ENCODE data around the gene SCAMP4. TPM values are rescaled to one million over a fixed set of nuclear protein-coding genes. Genes with fewer than 3 reads are reported as not detected.

SCAMP4 gene
- polyA plus RNA-seq, 1 donor from 2014 or later: 12.7 TPM

DNA sequence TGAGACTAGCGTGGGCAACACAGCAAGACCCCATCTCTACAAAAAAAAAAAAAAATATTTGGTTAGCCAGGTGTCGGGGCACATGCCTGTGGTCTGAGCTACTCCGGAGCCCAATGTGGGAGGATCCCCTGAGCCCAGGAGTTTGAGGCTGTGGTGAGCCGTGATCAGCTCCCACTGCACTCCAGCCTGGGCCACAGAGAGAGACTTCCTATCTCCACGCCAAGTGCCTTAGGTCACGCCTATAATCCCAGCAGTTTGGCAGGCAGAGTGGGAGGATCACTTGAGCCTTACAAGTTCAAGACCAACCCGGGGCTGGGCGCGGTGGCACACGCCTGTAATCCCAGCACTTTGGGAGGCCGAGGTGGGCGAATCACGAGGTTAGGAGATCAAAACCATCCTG lies 8.7 kb upstream of the SCAMP4 start:
- Histone ChIP-seq H3K4me2 (ENCODE audit: low read length) (no peak overlapping the region), H2AFZ (ENCODE audit: low read depth, low read length) (no peak overlapping the region), H3K9ac (ENCODE audit: low read length) (no peak overlapping the region), H3K9me2 (ENCODE audit: insufficient read depth, low read length) (no peaks in the 10 kb centered on the region), H3F3A (ENCODE audit: insufficient read depth, low read length, poor library complexity, severe bottlenecking) (no peaks in the 10 kb centered on the region), H4K20me1 (ENCODE audit: insufficient read depth) (no peaks in the 10 kb centered on the region), H3K9me3 (ENCODE audit: low read length) (no peaks in the 10 kb centered on the region), H3K27ac (ENCODE audit: low read length) (no peak overlapping the region), H3K36me3 (ENCODE audit: insufficient read depth, low read length) (no peaks in the 10 kb centered on the region), H3K4me3 (ENCODE audit: low read length) (no peak overlapping the region), H3K79me2 (replicated peaks; ENCODE audit: insufficient read depth, low read length) (no peaks in the 10 kb centered on the region), H3K27me3 (ENCODE audit: insufficient read depth, low read depth, low read length) (no peaks in the 10 kb centered on the region)
- TF ChIP-seq REST (IDR thresholded peaks at IDR 0.05; ENCODE audit: borderline replicate concordance): no peak
- no peak for TF ChIP-seq EP300 (conservative IDR thresholded peaks at IDR 0.05; ENCODE audit: poor library complexity, severe bottlenecking)
- no peak for TF ChIP-seq EZH2 (IDR thresholded peaks at IDR 0.05; ENCODE audit: borderline replicate concordance, insufficient read depth, low read length, poor library complexity, severe bottlenecking)

GRCh38 chr19:1901940-1902404 lies 3.2 kb upstream of the SCAMP4 start:
- no peak overlapping the region for H2AFZ ChIP-seq (ENCODE audit: low read depth, low read length)
- peaks cover 7% of the 10 kb centered on the region for H3K79me2 ChIP-seq (replicated peaks; ENCODE audit: insufficient read depth, low read length)
- TF ChIP-seq RAD21 (conservative IDR thresholded peaks at IDR 0.05): no peak
- H3K9me2 ChIP-seq (ENCODE audit: insufficient read depth, low read length): no peaks in the 10 kb centered on the region
- no peaks in the 10 kb centered on the region for H4K20me1 ChIP-seq (ENCODE audit: insufficient read depth)
- H3K9ac ChIP-seq (ENCODE audit: low read length): no peak overlapping the region
- no peaks in the 10 kb centered on the region for H3K27me3 ChIP-seq (ENCODE audit: insufficient read depth, low read depth, low read length)
- no peaks in the 10 kb centered on the region for H3K9me3 ChIP-seq (ENCODE audit: low read length)
- no peak overlapping the region for H3K4me3 ChIP-seq (ENCODE audit: low read length)
- no peaks in the 10 kb centered on the region for H3F3A ChIP-seq (ENCODE audit: insufficient read depth, low read length, poor library complexity, severe bottlenecking)
- H3K27ac ChIP-seq (ENCODE audit: low read length): no peak overlapping the region
- H3K4me2 ChIP-seq (ENCODE audit: low read length): no peak overlapping the region
- no peaks in the 10 kb centered on the region for H3K36me3 ChIP-seq (ENCODE audit: insufficient read depth, low read length)

DNA sequence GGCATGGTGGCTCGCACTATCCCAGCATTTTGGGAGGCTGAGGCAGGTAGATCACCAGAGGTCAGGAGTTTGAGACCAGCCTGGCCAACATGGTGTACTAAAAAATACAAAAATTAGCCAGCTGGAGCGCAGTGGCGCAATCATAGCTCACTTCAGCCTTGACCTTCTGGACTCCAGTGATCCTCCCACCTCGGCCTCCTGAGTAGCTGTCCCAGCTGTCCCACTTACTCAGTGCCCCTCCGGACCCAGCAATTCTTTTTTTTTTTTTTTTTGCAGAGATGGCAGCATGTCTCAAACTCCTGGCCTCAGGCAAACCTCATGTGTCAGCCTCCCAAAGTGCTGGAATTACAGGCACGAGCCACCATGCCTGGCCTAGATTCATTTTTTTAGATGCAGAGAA lies 2.3 kb upstream of the SCAMP4 start:
- TF ChIP-seq POLR2AphosphoS5 (IDR thresholded peaks at IDR 0.05) (no peak), TAF1 (IDR thresholded peaks at IDR 0.05; ENCODE audit: low read depth) (no peak), EZH2 (IDR thresholded peaks at IDR 0.05; ENCODE audit: borderline replicate concordance, insufficient read depth, low read length, poor library complexity, severe bottlenecking) (no peak), RAD21 (conservative IDR thresholded peaks at IDR 0.05) (no peak), SMC3 (conservative IDR thresholded peaks at IDR 0.05; ENCODE audit: poor library complexity) (no peak), REST (IDR thresholded peaks at IDR 0.05; ENCODE audit: borderline replicate concordance) (no peak), MXI1 (conservative IDR thresholded peaks at IDR 0.05; ENCODE audit: poor library complexity, severe bottlenecking) (no peak), EP300 (conservative IDR thresholded peaks at IDR 0.05; ENCODE audit: poor library complexity, severe bottlenecking) (no peak)
- TF ChIP-seq, protein P1, sequence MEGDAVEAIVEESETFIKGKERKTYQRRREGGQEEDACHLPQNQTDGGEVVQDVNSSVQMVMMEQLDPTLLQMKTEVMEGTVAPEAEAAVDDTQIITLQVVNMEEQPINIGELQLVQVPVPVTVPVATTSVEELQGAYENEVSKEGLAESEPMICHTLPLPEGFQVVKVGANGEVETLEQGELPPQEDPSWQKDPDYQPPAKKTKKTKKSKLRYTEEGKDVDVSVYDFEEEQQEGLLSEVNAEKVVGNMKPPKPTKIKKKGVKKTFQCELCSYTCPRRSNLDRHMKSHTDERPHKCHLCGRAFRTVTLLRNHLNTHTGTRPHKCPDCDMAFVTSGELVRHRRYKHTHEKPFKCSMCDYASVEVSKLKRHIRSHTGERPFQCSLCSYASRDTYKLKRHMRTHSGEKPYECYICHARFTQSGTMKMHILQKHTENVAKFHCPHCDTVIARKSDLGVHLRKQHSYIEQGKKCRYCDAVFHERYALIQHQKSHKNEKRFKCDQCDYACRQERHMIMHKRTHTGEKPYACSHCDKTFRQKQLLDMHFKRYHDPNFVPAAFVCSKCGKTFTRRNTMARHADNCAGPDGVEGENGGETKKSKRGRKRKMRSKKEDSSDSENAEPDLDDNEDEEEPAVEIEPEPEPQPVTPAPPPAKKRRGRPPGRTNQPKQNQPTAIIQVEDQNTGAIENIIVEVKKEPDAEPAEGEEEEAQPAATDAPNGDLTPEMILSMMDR (IDR thresholded peaks at IDR 0.05; ENCODE audit: poor library complexity, severe bottlenecking): no peak
- Histone ChIP-seq H3K79me2 (replicated peaks; ENCODE audit: insufficient read depth, low read length) (peaks cover 12% of the 10 kb centered on the region), H2AFZ (ENCODE audit: low read depth, low read length) (no peak overlapping the region), H3K9me3 (ENCODE audit: low read length) (no peaks in the 10 kb centered on the region), H3K27ac (ENCODE audit: low read length) (no peak overlapping the region), H4K20me1 (ENCODE audit: insufficient read depth) (no peaks in the 10 kb centered on the region), H3F3A (ENCODE audit: insufficient read depth, low read length, poor library complexity, severe bottlenecking) (no peaks in the 10 kb centered on the region), H3K4me3 (ENCODE audit: low read length) (no peak overlapping the region), H3K27me3 (ENCODE audit: insufficient read depth, low read depth, low read length) (no peaks in the 10 kb centered on the region), H3K4me2 (ENCODE audit: low read length) (no peak overlapping the region), H3K36me3 (ENCODE audit: insufficient read depth, low read length) (no peaks in the 10 kb centered on the region), H3K9me2 (ENCODE audit: insufficient read depth, low read length) (no peaks in the 10 kb centered on the region), H3K9ac (ENCODE audit: low read length) (no peak overlapping the region)
